Measurements from ENCODE around the gene OR7C1.

GRCh38 chr19:14761607-14762006 is 73.4 kb downstream of the OR7C1 start:
- no peak for TF ChIP-seq POLR2A (IDR thresholded peaks at IDR 0.05; ENCODE audit: low read depth)
- TF ChIP-seq POLR2AphosphoS5 (IDR thresholded peaks at IDR 0.05): no peak
- no peak for TF ChIP-seq CTCF (IDR thresholded peaks at IDR 0.05)
- no peak for TF ChIP-seq EP300 (IDR thresholded peaks at IDR 0.05)

Data from esophagus muscularis mucosa (tissue), 4 donors.